ENCODE data around the gene JPH4. TPM values are rescaled to one million over a fixed set of nuclear protein-coding genes. Genes with fewer than 3 reads are reported as not detected.

Gene JPH4
- total and polyA plus RNA-seq, 4 donors: 0.23 to 3.1 (median 1.0) TPM

DNA sequence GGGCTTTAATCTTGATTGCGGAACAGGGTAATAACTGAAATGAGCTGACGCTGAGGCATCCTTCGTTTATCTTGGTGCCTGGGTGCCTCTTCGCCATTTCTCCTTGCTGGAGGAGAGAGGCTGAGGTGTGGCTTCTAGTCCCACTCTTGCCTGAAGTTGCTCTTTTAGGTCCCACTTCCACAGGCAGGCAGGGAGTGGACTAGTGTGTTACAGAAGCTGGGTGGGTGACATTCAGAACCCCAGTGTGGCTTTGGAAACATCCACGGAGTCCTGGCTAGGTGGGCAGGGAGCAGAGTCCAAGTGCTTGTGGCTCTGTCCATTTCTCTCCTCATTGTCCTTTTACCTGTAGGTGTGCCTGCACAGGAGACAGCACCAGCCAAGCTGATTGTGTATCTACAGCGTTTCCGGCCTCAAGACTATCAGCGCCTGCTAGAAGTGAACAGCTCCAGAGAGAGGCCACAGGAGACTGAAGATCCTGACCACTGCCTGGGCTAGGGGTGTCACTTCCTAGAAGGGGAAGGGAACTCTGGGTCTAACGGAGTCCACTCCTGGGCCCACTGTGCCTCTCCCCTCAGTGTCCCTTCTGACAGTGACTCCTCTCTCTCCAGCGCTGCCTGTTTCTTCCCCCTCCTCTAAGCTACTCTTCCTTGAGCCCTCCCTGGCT lies 20.1 kb downstream of the JPH4 start:
- TF ChIP-seq, protein P1, sequence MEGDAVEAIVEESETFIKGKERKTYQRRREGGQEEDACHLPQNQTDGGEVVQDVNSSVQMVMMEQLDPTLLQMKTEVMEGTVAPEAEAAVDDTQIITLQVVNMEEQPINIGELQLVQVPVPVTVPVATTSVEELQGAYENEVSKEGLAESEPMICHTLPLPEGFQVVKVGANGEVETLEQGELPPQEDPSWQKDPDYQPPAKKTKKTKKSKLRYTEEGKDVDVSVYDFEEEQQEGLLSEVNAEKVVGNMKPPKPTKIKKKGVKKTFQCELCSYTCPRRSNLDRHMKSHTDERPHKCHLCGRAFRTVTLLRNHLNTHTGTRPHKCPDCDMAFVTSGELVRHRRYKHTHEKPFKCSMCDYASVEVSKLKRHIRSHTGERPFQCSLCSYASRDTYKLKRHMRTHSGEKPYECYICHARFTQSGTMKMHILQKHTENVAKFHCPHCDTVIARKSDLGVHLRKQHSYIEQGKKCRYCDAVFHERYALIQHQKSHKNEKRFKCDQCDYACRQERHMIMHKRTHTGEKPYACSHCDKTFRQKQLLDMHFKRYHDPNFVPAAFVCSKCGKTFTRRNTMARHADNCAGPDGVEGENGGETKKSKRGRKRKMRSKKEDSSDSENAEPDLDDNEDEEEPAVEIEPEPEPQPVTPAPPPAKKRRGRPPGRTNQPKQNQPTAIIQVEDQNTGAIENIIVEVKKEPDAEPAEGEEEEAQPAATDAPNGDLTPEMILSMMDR (IDR thresholded peaks at IDR 0.05; ENCODE audit: control extremely low read depth, extremely low read depth): no peak
- ATAC-seq (ENCODE audit: insufficient read depth, low FRiP score): no peak
- H3K4me1 ChIP-seq (ENCODE audit: control insufficient read depth in 5 of 5, insufficient read depth in 5 of 5, low read length in 5 of 5): peaks cover 0 to 10% (median 4%) of the 10 kb centered on the region in 5 donors
- H3K4me3 ChIP-seq: no peak overlapping the region
- H3K36me3 ChIP-seq (ENCODE audit: control insufficient read depth in 4 of 4, insufficient read depth in 4 of 4, low read length in 4 of 4): peaks cover 0 to 26% (median 17%) of the 10 kb centered on the region in 4 donors
- no peak for DNase-seq
- H3K27me3 ChIP-seq (ENCODE audit: control insufficient read depth in 3 of 3, insufficient read depth in 3 of 3, low read length in 2 of 3): no peaks in the 10 kb centered on the region
- no peak overlapping the region for H3K9ac ChIP-seq (ENCODE audit: insufficient read depth in 1 of 2, low read length in 2 of 2)
- H3K9me3 ChIP-seq (ENCODE audit: control insufficient read depth in 4 of 4, insufficient read depth in 3 of 4, low read length in 3 of 4): no peaks in the 10 kb centered on the region
- no peak overlapping the region for H3K27ac ChIP-seq (ENCODE audit: low read depth in 1 of 2, low read length in 1 of 2)
- WGBS, 2 donors: 88 to 90% methylated on average over 10 of the region's 10 CpGs

DNA sequence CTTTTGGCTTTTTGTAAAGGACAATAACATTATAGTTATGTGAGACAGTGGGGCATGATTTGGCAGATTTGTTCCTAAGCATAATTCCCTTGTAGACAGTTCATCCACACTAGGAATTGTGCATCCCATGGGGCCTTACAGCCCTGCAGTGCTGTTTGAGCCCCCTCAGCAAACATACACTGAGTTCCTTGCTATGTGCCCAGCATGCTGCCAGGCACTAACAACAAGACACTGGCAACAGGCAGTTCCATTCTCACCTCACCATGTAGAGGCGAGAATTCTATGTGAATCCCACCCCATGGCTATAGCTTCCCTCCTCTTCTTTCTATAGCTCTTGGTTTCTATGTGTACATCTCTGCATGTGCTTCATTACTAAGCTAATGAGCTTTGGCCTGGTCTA lies 20.6 kb downstream of the JPH4 start:
- no peak overlapping the region for H3K27ac ChIP-seq (ENCODE audit: low read depth in 1 of 2, low read length in 1 of 2)
- DNase-seq (no peak), ATAC-seq (ENCODE audit: insufficient read depth, low FRiP score) (no peak)
- no peaks in the 10 kb centered on the region for H3K9me3 ChIP-seq (ENCODE audit: control insufficient read depth in 4 of 4, insufficient read depth in 3 of 4, low read length in 3 of 4)
- WGBS, 2 donors: 95% methylated on average over 1 of the region's 1 CpG
- H3K9ac ChIP-seq (ENCODE audit: insufficient read depth in 1 of 2, low read length in 2 of 2): no peak overlapping the region
- peaks cover 0 to 10% (median 4%) of the 10 kb centered on the region in 5 donors for H3K4me1 ChIP-seq (ENCODE audit: control insufficient read depth in 5 of 5, insufficient read depth in 5 of 5, low read length in 5 of 5)
- TF ChIP-seq, protein P1 (IDR thresholded peaks at IDR 0.05; ENCODE audit: control extremely low read depth, extremely low read depth): no peak
- H3K27me3 ChIP-seq (ENCODE audit: control insufficient read depth in 3 of 3, insufficient read depth in 3 of 3, low read length in 2 of 3): no peaks in the 10 kb centered on the region
- H3K4me3 ChIP-seq: no peak overlapping the region
- H3K36me3 ChIP-seq (ENCODE audit: control insufficient read depth in 4 of 4, insufficient read depth in 4 of 4, low read length in 4 of 4): peaks cover 0 to 26% (median 14%) of the 10 kb centered on the region in 4 donors

DNA sequence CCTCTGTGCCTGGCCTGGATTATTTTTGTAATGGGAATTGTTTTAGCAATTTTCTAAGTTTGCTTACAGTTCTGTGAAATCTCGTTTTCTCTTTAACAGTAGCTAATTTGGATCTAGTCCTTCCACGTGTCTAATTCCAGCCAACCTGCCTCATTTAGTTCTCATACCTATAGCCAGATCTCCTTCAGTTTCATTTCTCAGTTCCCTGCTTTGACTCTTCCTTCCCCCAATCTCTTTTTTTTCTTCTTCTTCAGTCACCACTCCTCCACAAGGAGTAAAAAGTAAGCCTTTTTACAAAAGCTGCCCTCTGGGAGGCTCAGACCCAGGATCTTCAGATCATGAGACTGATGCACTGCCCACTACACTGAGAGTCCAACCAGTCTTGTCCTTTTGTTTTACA lies 21.1 kb downstream of the JPH4 start:
- DNase-seq: no peak
- WGBS, 2 donors: 53 to 84% methylated on average over 2 of the region's 2 CpGs
- TF ChIP-seq, protein P1 (IDR thresholded peaks at IDR 0.05; ENCODE audit: control extremely low read depth, extremely low read depth): no peak
- Histone ChIP-seq H3K9me3 (ENCODE audit: control insufficient read depth in 4 of 4, insufficient read depth in 3 of 4, low read length in 3 of 4) (no peaks in the 10 kb centered on the region), H3K4me3 (no peak overlapping the region), H3K9ac (ENCODE audit: insufficient read depth in 1 of 2, low read length in 2 of 2) (no peak overlapping the region), H3K27me3 (ENCODE audit: control insufficient read depth in 3 of 3, insufficient read depth in 3 of 3, low read length in 2 of 3) (no peaks in the 10 kb centered on the region), H3K36me3 (ENCODE audit: control insufficient read depth in 4 of 4, insufficient read depth in 4 of 4, low read length in 4 of 4) (peaks cover 0 to 26% (median 14%) of the 10 kb centered on the region in 4 donors), H3K27ac (ENCODE audit: low read depth in 1 of 2, low read length in 1 of 2) (no peak overlapping the region), H3K4me1 (ENCODE audit: control insufficient read depth in 5 of 5, insufficient read depth in 5 of 5, low read length in 5 of 5) (peaks cover 0 to 10% (median 4%) of the 10 kb centered on the region in 5 donors)
- no peak for ATAC-seq (ENCODE audit: insufficient read depth, low FRiP score)
